GM12878 (cell line): ENCODE measurements around the gene HIF3A. TPM values are rescaled to one million over a fixed set of nuclear protein-coding genes. Genes with fewer than 3 reads are reported as not detected.

Experiments
- ATAC-seq: fragments of 200-7000 bp; cut with Tn5 transposase; 3 replicates; pipeline ENCODE4 v1.9.1; 2020; ENCODE audit warnings: mild to moderate bottlenecking, moderate library complexity
- BruUV-seq: library from RNA; stranded (reverse); fragments of 400-500 nt; replicated peaks from 2 replicates; lab custom pipeline; 2021; lab: Mats Ljungman, UMichigan
- CTCF ChIA-PET: fragments of 300-600 bp; sonication (Branson Sonifier 250); formaldehyde crosslinking; extraction: SDS; loops from one replicate; lab custom pipeline; 2021; ENCODE audit warnings: inconsistent platforms; lab: Yijun Ruan, JAX
- POLR2A ChIA-PET: fragments of 350-600 bp; formaldehyde crosslinking; extraction: SDS; loops from one replicate; lab custom pipeline; 2021; ENCODE audit warnings: inconsistent platforms; lab: Charles Lee
- RAD21 ChIA-PET: fragments of 300-600 bp; sonication (Branson Sonifier 250); formaldehyde crosslinking; loops from one replicate; lab custom pipeline; 2023; ENCODE audit warnings: antibody characterized with exemption; ENCODE audit not compliant: unreplicated experiment; lab: Charles Lee
- SMC1A ChIA-PET: fragments of 300-600 bp; sonication (Branson Sonifier 250); formaldehyde crosslinking; loops from one replicate; lab custom pipeline; 2023; ENCODE audit not compliant: unreplicated experiment, uncharacterized antibody; lab: Charles Lee
- DNase-seq: peaks from one replicate; pipeline ENCODE4 v3.0.0-alpha.2; 2011; ENCODE audit warnings: low read depth, low spot score
- FAIRE-seq: peaks from 3 replicates; lab custom pipeline; 2011; peaks lifted over from hg19 to GRCh38; lab: Jason Lieb, UNC
- H2AFZ ChIP-seq: 2 replicates; pipeline ENCODE4 v1.6.0; 2011; ENCODE audit warnings: low read depth, low read length, control low read depth; ENCODE audit not compliant: control insufficient read depth
- H3K27ac ChIP-seq: 2 replicates; pipeline ENCODE4 v1.5.1; 2011; ENCODE audit warnings: control low read depth; ENCODE audit not compliant: control insufficient read depth, insufficient read depth
- H3K27me3 ChIP-seq, 2 experiments: replicated peaks in 1 of 2; 2 replicates each; pipeline versions ENCODE4 v1.6.0 to v1.6.1; 2011; ENCODE audit warnings: low read length in 1 of 2; ENCODE audit not compliant: control insufficient read depth in 2 of 2, insufficient read depth in 2 of 2
- H3K36me3 ChIP-seq, 2 experiments: 2 replicates each; pipeline ENCODE4 v1.5.1; 2011; ENCODE audit warnings: low read length in 1 of 2; ENCODE audit not compliant: control insufficient read depth in 2 of 2, insufficient read depth in 2 of 2
- H3K4me1 ChIP-seq: 2 replicates; pipeline ENCODE4 v1.6.1; 2011; ENCODE audit warnings: mild to moderate bottlenecking, low read length, moderate library complexity, mixed read lengths; ENCODE audit not compliant: control insufficient read depth, insufficient read depth
- H3K4me2 ChIP-seq: 2 replicates; pipeline ENCODE4 v1.6.0; 2011; ENCODE audit warnings: control low read depth; ENCODE audit not compliant: control insufficient read depth, insufficient read depth
- H3K4me3 ChIP-seq: fragments of 200-600 bp; sonication (generic); 2 replicates; pipeline ENCODE4 v1.5.1; 2016
- H3K79me2 ChIP-seq: 2 replicates; pipeline ENCODE4 v1.6.0; 2011; ENCODE audit warnings: low read length; ENCODE audit not compliant: control insufficient read depth, insufficient read depth
- H3K9ac ChIP-seq: 2 replicates; pipeline ENCODE4 v1.8.0; 2011; ENCODE audit warnings: low read length, control low read depth, mixed read lengths; ENCODE audit not compliant: control insufficient read depth, insufficient read depth
- H3K9me3 ChIP-seq: replicated peaks from 3 replicates; pipeline ENCODE4 v1.5.1; 2011; ENCODE audit warnings: mild to moderate bottlenecking, low read length; ENCODE audit not compliant: control insufficient read depth, insufficient read depth
- H4K20me1 ChIP-seq: 2 replicates; pipeline ENCODE4 v1.6.0; 2011; ENCODE audit not compliant: control insufficient read depth, insufficient read depth
- BCL3 ChIP-seq: IDR thresholded peaks from 2 replicates; pipeline ENCODE4 v1.6.1; 2011; ENCODE audit warnings: borderline replicate concordance, low read depth, mild to moderate bottlenecking, moderate library complexity, low read length; ENCODE audit not compliant: insufficient read depth, poor library complexity, severe bottlenecking
- HDGF ChIP-seq: fragments of 450-650 bp; IDR thresholded peaks from 2 replicates; pipeline ENCODE4 v1.6.1; 2016; ENCODE audit warnings: antibody characterized with exemption
- MXI1 ChIP-seq: fragments of 150-350 bp; IDR thresholded peaks from 2 replicates; pipeline ENCODE4 v1.6.1; 2011; ENCODE audit warnings: low read depth, mild to moderate bottlenecking, inconsistent platforms, low read length, improper control_type of control experiment
- NFYB ChIP-seq: IDR thresholded peaks from 2 replicates; pipeline ENCODE4 v1.6.1; 2011; ENCODE audit warnings: low read depth, mild to moderate bottlenecking, low read length, improper control_type of control experiment, moderate library complexity; ENCODE audit not compliant: insufficient read depth
- STAT1 ChIP-seq: fragments of 450-650 bp; conservative IDR thresholded peaks from 2 replicates; pipeline ENCODE4 v1.6.1; 2014; ENCODE audit warnings: antibody characterized with exemption, mild to moderate bottlenecking
- WGBS: methylation state at CpG from one replicate; pipeline ENCODE4 v1.1.6; 2016; ENCODE audit warnings: low lambda C conversion rate; ENCODE audit not compliant: insufficient replicate concordance, insufficient coverage; ENCODE audit errors: missing lambda C conversion rate; 5-methylcytosine and 5-hydroxymethylcytosine counted together
- in situ Hi-C: fragments of 300-500 bp; cut with MboI; formaldehyde crosslinking; loops from 9 replicates; pipeline ENCODE4 v1.14.3; 2018; ENCODE audit warnings: mixed read lengths
- intact Hi-C: fragments of 100-400 bp; cut with micrococcal nuclease; formaldehyde crosslinking; loops from one replicate; pipeline ENCODE4 v1.14.2; 2022; ENCODE audit not compliant: unreplicated experiment
- polyA plus RNA-seq, 11 experiments: library from polyadenylated mRNA; depleted of rRNA in 4 of 11; unstranded in 6 of 11; stranded (reverse) in 5 of 11; fragments of >200 nt; fragmentation: Nextera tagmentation in 4 of 11; fragmentation: Illumina TruSeq in 1 of 11; extraction: Ambion mirVana in 4 of 11; extraction: Trizol in 1 of 11; gene quantifications; 1 replicate in 1 of 11; 2 replicates in 10 of 11; pipeline versions ENCODE4 v1.2.1 to v1.2.3, GENCODE V29; 2011 to 2016; ENCODE audit warnings: inconsistent platforms in 2 of 11, missing spikeins in 2 of 11, low read depth in 1 of 11
- total RNA-seq, 4 experiments: library from RNA; depleted of rRNA in 3 of 4; stranded (reverse); fragments of >200 nt in 3 of 4; fragmentation: Illumina TruSeq in 1 of 4; extraction: Trizol in 1 of 4; gene quantifications; 2 replicates each; pipeline versions ENCODE4 v1.2.1 to v1.2.3, GENCODE V29; 2013 to 2021

Gene HIF3A
- total and polyA plus RNA-seq, 10 of the 15 experiments (the other 5 are each of a cell fraction or from before 2014, with no cell fraction given), result 0.03 to 0.20 (median 0.06) TPM; not detected in 5

GRCh38 chr19:46284635-46285034, 12.2 kb upstream of the HIF3A start:
- Histone ChIP-seq H3K27me3 (no peaks in the 10 kb centered on the region), H3K36me3 (no peaks in the 10 kb centered on the region), H2AFZ (no peak overlapping the region), H3K79me2 (no peaks in the 10 kb centered on the region), H3K4me1 (no peaks in the 10 kb centered on the region), H3K9ac (no peak overlapping the region), H4K20me1 (no peaks in the 10 kb centered on the region), H3K4me2 (no peak overlapping the region), H3K27ac (no peak overlapping the region), H3K4me3 (no peak overlapping the region), H3K9me3 (no peaks in the 10 kb centered on the region; the same call in 2 of the 3 replicates)
- POLR2A ChIA-PET, result no interaction called here
- 31% methylated on average over 9 of the region's 9 CpGs for WGBS
- FAIRE-seq (no peak), DNase-seq (no peak), ATAC-seq (no peak)
- no TSS peak for BruUV-seq
- RAD21 ChIA-PET, result no interaction called here
- in situ Hi-C loops, result loop anchor here (5.0 kb wide), 1 partner anchor 203 kb away; no protein-coding TSS in a partner anchor
- CTCF ChIA-PET, result no interaction called here
- SMC1A ChIA-PET, result no interaction called here
- TF ChIP-seq BCL3 (peak; percentile 50), MXI1 (no peak), HDGF (no peak)
- intact Hi-C loops, result loop anchor here (10.0 kb wide), 1 partner anchor 110 kb away; no protein-coding TSS in a partner anchor

DNA sequence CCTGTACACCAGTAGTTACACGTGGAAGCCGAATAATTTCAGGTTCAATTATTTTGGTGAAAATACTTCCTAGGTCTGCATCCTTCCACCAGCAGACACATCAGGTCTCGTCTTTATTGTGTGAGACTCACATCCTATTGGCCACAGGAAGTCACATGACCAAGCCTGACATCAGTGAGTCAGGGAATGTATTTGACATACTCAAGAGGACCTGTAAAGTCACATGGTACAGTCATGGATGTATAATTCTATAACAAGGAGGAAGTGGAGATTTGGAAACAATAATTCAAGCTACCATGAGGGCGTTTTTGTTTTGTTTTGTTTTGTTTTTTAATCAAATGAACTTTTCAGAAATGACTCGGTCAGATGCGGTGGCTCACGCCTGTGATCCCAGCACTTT, 9.3 kb upstream of the HIF3A start:
- Histone ChIP-seq H4K20me1 (no peaks in the 10 kb centered on the region), H3K4me2 (no peak overlapping the region), H3K4me1 (no peaks in the 10 kb centered on the region), H3K79me2 (no peaks in the 10 kb centered on the region), H3K36me3 (no peaks in the 10 kb centered on the region), H3K27ac (no peak overlapping the region), H3K9ac (no peak overlapping the region), H2AFZ (no peak overlapping the region), H3K4me3 (no peak overlapping the region), H3K9me3 (no peaks in the 10 kb centered on the region; the same call in 2 of the 3 replicates), H3K27me3 (no peaks in the 10 kb centered on the region)
- ChIA-PET CTCF (interaction anchor here (0.6 kb wide), 1 partner anchor 510 kb away, joined by 3 read pairs; no protein-coding TSS in a partner anchor), POLR2A (no interaction called here), SMC1A (no interaction called here), RAD21 (no interaction called here)
- intact Hi-C loops, result loop anchor here (10.0 kb wide), 1 partner anchor 107 kb away; no protein-coding TSS in a partner anchor
- in situ Hi-C loops, result no loop called here
- BruUV-seq, result no TSS peak
- ATAC-seq, result no peak
- FAIRE-seq, result peak; percentile 74
- no peak for TF ChIP-seq STAT1
- TF ChIP-seq NFYB, result 0 out of 2 replicates have a peak, but pooled peaks have one; percentile 47
- WGBS, result 42% methylated on average over 7 of the region's 7 CpGs
- DNase-seq, result no peak
